ENCODE data around the gene PHF20. TPM values are rescaled to one million over a fixed set of nuclear protein-coding genes. Genes with fewer than 3 reads are reported as not detected.
"Not testable (repeated sequence)": the region's sequence is repeated elsewhere in the genome, so short reads cannot be mapped to it uniquely, and the experiment has no call there.

Gene PHF20
- total and polyA plus RNA-seq, 5 donors from 2014 or later = 87.3 to 159 (median 102) TPM

GRCh38 chr20:35985806-35986205 lies 214.0 kb downstream of the PHF20 start:
- no peak overlapping the region for H3K27ac Mint-ChIP-seq
- Histone ChIP-seq H3K4me1 (ENCODE audit: control insufficient read depth, insufficient read depth, low read length, poor library complexity, severe bottlenecking) (no peaks in the 10 kb centered on the region), H3K27me3 (ENCODE audit: control insufficient read depth, insufficient read depth, low read length) (peaks cover 5% of the 10 kb centered on the region), H3K36me3 (ENCODE audit: control insufficient read depth, insufficient read depth, low read length) (no peaks in the 10 kb centered on the region), H3K4me3 (ENCODE audit: low read depth, low read length) (no peak overlapping the region), H3K9me3 (ENCODE audit: control insufficient read depth in 2 of 2, low read length in 2 of 2) (no peaks in the 10 kb centered on the region), H3K27ac (ENCODE audit: insufficient read depth, low read length, poor library complexity, severe bottlenecking) (no peak overlapping the region)
- H3K4me1 Mint-ChIP-seq = no peaks in the 10 kb centered on the region
- peaks cover 38% of the 10 kb centered on the region for H3K27me3 Mint-ChIP-seq
- H3K4me3 Mint-ChIP-seq = no peak overlapping the region
- no peaks in the 10 kb centered on the region for H3K9me3 Mint-ChIP-seq
- no peaks in the 10 kb centered on the region for H3K36me3 Mint-ChIP-seq
- ATAC-seq (ENCODE audit: low read depth in 2 of 2) = no peak
- DNase-seq = no peak

- Mint-ChIP-seq H3K4me3 (no peak overlapping the region), H3K4me1 (peaks cover 0 to 5% (median 4%) of the 10 kb centered on the region in 4 donors), H3K27me3 (peaks cover 47% of the 10 kb centered on the region), H3K36me3 (no peaks in the 10 kb centered on the region), H3K9me3 (no peaks in the 10 kb centered on the region), H3K27ac (no peak overlapping the region)
- no peak for ATAC-seq (ENCODE audit: low read depth in 2 of 2)
- no peak overlapping the region for H3K4me3 ChIP-seq (ENCODE audit: low read depth, low read length)
- DNase-seq = no peak
- H3K4me1 ChIP-seq (ENCODE audit: control insufficient read depth, insufficient read depth, low read length, poor library complexity, severe bottlenecking) = no peaks in the 10 kb centered on the region
- no peaks in the 10 kb centered on the region for H3K9me3 ChIP-seq (ENCODE audit: control insufficient read depth in 2 of 2, low read length in 2 of 2)
- H3K27me3 ChIP-seq (ENCODE audit: control insufficient read depth, insufficient read depth, low read length) = peaks cover 5% of the 10 kb centered on the region
- H3K36me3 ChIP-seq (ENCODE audit: control insufficient read depth, insufficient read depth, low read length) = no peaks in the 10 kb centered on the region
- H3K27ac ChIP-seq (ENCODE audit: insufficient read depth, low read length, poor library complexity, severe bottlenecking) = no peak overlapping the region
Observed at GRCh38 chr20:35988910-35989463, 217.2 kb downstream of the PHF20 start.

- H3K27ac Mint-ChIP-seq = no peak overlapping the region
- no peak for ATAC-seq (ENCODE audit: low read depth in 2 of 2)
- H3K4me3 Mint-ChIP-seq = no peak overlapping the region
- H3K27me3 ChIP-seq (ENCODE audit: control insufficient read depth, insufficient read depth, low read length) = peaks cover 5% of the 10 kb centered on the region
- H3K27ac ChIP-seq (ENCODE audit: insufficient read depth, low read length, poor library complexity, severe bottlenecking) = no peak overlapping the region
- peaks cover 4 to 8% (median 6%) of the 10 kb centered on the region in 4 donors for H3K4me1 Mint-ChIP-seq
- H3K27me3 Mint-ChIP-seq = peaks cover 37% of the 10 kb centered on the region
- no peak overlapping the region for H3K4me3 ChIP-seq (ENCODE audit: low read depth, low read length)
- DNase-seq = peak in 1 of 3 donors; percentile 43
- H3K4me1 ChIP-seq (ENCODE audit: control insufficient read depth, insufficient read depth, low read length, poor library complexity, severe bottlenecking) = no peaks in the 10 kb centered on the region
- no peaks in the 10 kb centered on the region for H3K36me3 Mint-ChIP-seq
- no peaks in the 10 kb centered on the region for H3K9me3 Mint-ChIP-seq
- H3K36me3 ChIP-seq (ENCODE audit: control insufficient read depth, insufficient read depth, low read length) = no peaks in the 10 kb centered on the region
- H3K9me3 ChIP-seq (ENCODE audit: control insufficient read depth in 2 of 2, low read length in 2 of 2) = no peaks in the 10 kb centered on the region
Observed at GRCh38 chr20:35991142-35991771, 219.4 kb downstream of the PHF20 start.

- Histone ChIP-seq H3K27me3 (ENCODE audit: control insufficient read depth, insufficient read depth, low read length) (peaks cover 5% of the 10 kb centered on the region), H3K4me3 (ENCODE audit: low read depth, low read length) (no peak overlapping the region), H3K27ac (ENCODE audit: insufficient read depth, low read length, poor library complexity, severe bottlenecking) (no peak overlapping the region), H3K4me1 (ENCODE audit: control insufficient read depth, insufficient read depth, low read length, poor library complexity, severe bottlenecking) (no peaks in the 10 kb centered on the region), H3K36me3 (ENCODE audit: control insufficient read depth, insufficient read depth, low read length) (no peaks in the 10 kb centered on the region), H3K9me3 (ENCODE audit: control insufficient read depth in 2 of 2, low read length in 2 of 2) (no peaks in the 10 kb centered on the region)
- Mint-ChIP-seq H3K27ac (no peak overlapping the region), H3K4me1 (peaks cover 4 to 8% (median 6%) of the 10 kb centered on the region in 4 donors), H3K36me3 (no peaks in the 10 kb centered on the region), H3K4me3 (peak overlapping the region in 1 of 4 donors; percentile 64), H3K27me3 (peaks cover 32% of the 10 kb centered on the region), H3K9me3 (no peaks in the 10 kb centered on the region)
- ATAC-seq (ENCODE audit: low read depth in 2 of 2) = peak; percentile 76 to 77
- DNase-seq = peak; percentile 16 to 66 (median 65)
Observed at GRCh38 chr20:35992713-35993335, 221.0 kb downstream of the PHF20 start.

- Histone ChIP-seq H3K27me3 (ENCODE audit: control insufficient read depth, insufficient read depth, low read length) (peaks cover under 1% of the 10 kb centered on the region), H3K4me3 (ENCODE audit: low read depth, low read length) (no peak overlapping the region), H3K4me1 (ENCODE audit: control insufficient read depth, insufficient read depth, low read length, poor library complexity, severe bottlenecking) (no peaks in the 10 kb centered on the region), H3K36me3 (ENCODE audit: control insufficient read depth, insufficient read depth, low read length) (no peaks in the 10 kb centered on the region), H3K27ac (ENCODE audit: insufficient read depth, low read length, poor library complexity, severe bottlenecking) (no peak overlapping the region), H3K9me3 (ENCODE audit: control insufficient read depth in 2 of 2, low read length in 2 of 2) (no peaks in the 10 kb centered on the region)
- H3K27ac Mint-ChIP-seq = peak overlapping the region in 2 of 3 donors; percentile 1 to 89
- DNase-seq (peak; percentile 62 to 83 (median 71)), ATAC-seq (ENCODE audit: low read depth in 2 of 2) (peak; percentile 81 to 82)
- no peaks in the 10 kb centered on the region for H3K9me3 Mint-ChIP-seq
- H3K27me3 Mint-ChIP-seq = peaks cover 19% of the 10 kb centered on the region
- H3K4me1 Mint-ChIP-seq = peaks cover 4 to 8% (median 6%) of the 10 kb centered on the region in 4 donors
- H3K36me3 Mint-ChIP-seq = no peaks in the 10 kb centered on the region
- H3K4me3 Mint-ChIP-seq = no peak overlapping the region
Observed at GRCh38 chr20:35994994-35995453, 223.2 kb downstream of the PHF20 start.

- not testable (repeated sequence) for ATAC-seq (ENCODE audit: low read depth in 2 of 2); H3K9me3 Mint-ChIP-seq; H3K27me3 ChIP-seq (ENCODE audit: control insufficient read depth, insufficient read depth, low read length); H3K27ac Mint-ChIP-seq; H3K36me3 Mint-ChIP-seq; H3K36me3 ChIP-seq (ENCODE audit: control insufficient read depth, insufficient read depth, low read length); H3K4me3 ChIP-seq (ENCODE audit: low read depth, low read length); DNase-seq; H3K4me1 Mint-ChIP-seq; H3K4me3 Mint-ChIP-seq; H3K9me3 ChIP-seq (ENCODE audit: control insufficient read depth in 2 of 2, low read length in 2 of 2); H3K27ac ChIP-seq (ENCODE audit: insufficient read depth, low read length, poor library complexity, severe bottlenecking); H3K4me1 ChIP-seq (ENCODE audit: control insufficient read depth, insufficient read depth, low read length, poor library complexity, severe bottlenecking)
- peaks cover 15% of the 10 kb centered on the region for H3K27me3 Mint-ChIP-seq
Observed at GRCh38 chr20:35996492-35996891, 224.7 kb downstream of the PHF20 start.
